H9 (cell line): ENCODE results near the gene LACRT. TPM values are rescaled to one million over a fixed set of nuclear protein-coding genes. Genes with fewer than 3 reads are reported as not detected.

ENCODE experiments used
- DNase-seq: peaks from one replicate; pipeline ENCODE4 v3.0.0-alpha.2; 2017
- H2AFZ ChIP-seq: one replicate; pipeline ENCODE4 v1.6.1; 2013; ENCODE audit warnings: mild to moderate bottlenecking, low read length, control low read depth, moderate library complexity
- H2AK5ac ChIP-seq: 2 replicates; pipeline ENCODE4 v1.6.1; 2013; ENCODE audit warnings: low read length, control low read depth, mixed read lengths; ENCODE audit not compliant: insufficient read length
- H2BK120ac ChIP-seq: one replicate; pipeline ENCODE4 v1.6.1; 2013; ENCODE audit warnings: low read depth, mild to moderate bottlenecking, low read length, control low read depth, inconsistent platforms; ENCODE audit not compliant: poor library complexity, severe bottlenecking
- H2BK12ac ChIP-seq: 2 replicates; pipeline ENCODE4 v1.6.1; 2013; ENCODE audit warnings: low read length, control low read depth, mixed read lengths, low read depth; ENCODE audit not compliant: insufficient read length
- H2BK15ac ChIP-seq: 2 replicates; pipeline ENCODE4 v1.6.1; 2013; ENCODE audit warnings: low read depth, low read length, control low read depth
- H2BK20ac ChIP-seq: one replicate; pipeline ENCODE4 v1.6.1; 2013; ENCODE audit warnings: low read depth, mild to moderate bottlenecking, low read length, control low read depth, inconsistent platforms; ENCODE audit not compliant: poor library complexity, severe bottlenecking
- H2BK5ac ChIP-seq: 2 replicates; pipeline ENCODE4 v1.6.1; 2013; ENCODE audit warnings: low read length, control low read depth, mixed read lengths; ENCODE audit not compliant: insufficient read length
- H3K14ac ChIP-seq: 2 replicates; pipeline ENCODE4 v1.6.1; 2013; ENCODE audit warnings: low read length, control low read depth; ENCODE audit not compliant: insufficient read depth
- H3K18ac ChIP-seq: 2 replicates; pipeline ENCODE4 v1.6.1; 2013; ENCODE audit warnings: low read depth, mild to moderate bottlenecking, mixed read lengths, low read length, control low read depth; ENCODE audit not compliant: insufficient read length
- H3K23ac ChIP-seq: 2 replicates; pipeline ENCODE4 v1.6.1; 2013; ENCODE audit warnings: low read length, control low read depth, mixed read lengths, low read depth; ENCODE audit not compliant: insufficient read length
- H3K23me2 ChIP-seq: 2 replicates; pipeline ENCODE4 v1.6.1; 2013; ENCODE audit warnings: low read depth, mild to moderate bottlenecking, mixed read lengths, low read length, control low read depth; ENCODE audit not compliant: insufficient read length, poor library complexity, severe bottlenecking
- H3K27ac ChIP-seq: 2 replicates; pipeline ENCODE4 v1.5.1; 2013; ENCODE audit warnings: low read length, control low read depth, mixed read lengths, low read depth; ENCODE audit not compliant: insufficient read length
- H3K27me3 ChIP-seq: 2 replicates; pipeline ENCODE4 v1.6.1; 2013; ENCODE audit warnings: low read length, control low read depth, inconsistent platforms; ENCODE audit not compliant: insufficient read depth
- H3K4ac ChIP-seq: 2 replicates; pipeline ENCODE4 v1.6.1; 2013; ENCODE audit warnings: low read depth, mild to moderate bottlenecking, control low read depth, inconsistent platforms, low read length, moderate library complexity
- H3K4me1 ChIP-seq: 2 replicates; pipeline ENCODE4 v1.6.1; 2013; ENCODE audit warnings: low read length, control low read depth, inconsistent platforms; ENCODE audit not compliant: insufficient read depth
- H3K4me2 ChIP-seq: 2 replicates; pipeline ENCODE4 v1.6.1; 2013; ENCODE audit warnings: low read length, control low read depth, mixed read lengths; ENCODE audit not compliant: insufficient read length, insufficient read depth
- H3K56ac ChIP-seq: 2 replicates; pipeline ENCODE4 v1.6.1; 2013; ENCODE audit warnings: low read depth, mild to moderate bottlenecking, mixed read lengths, low read length, control low read depth; ENCODE audit not compliant: insufficient read length
- H3K79me1 ChIP-seq: 2 replicates; pipeline ENCODE4 v1.6.1; 2013; ENCODE audit warnings: low read depth, mild to moderate bottlenecking, moderate library complexity, low read length, control low read depth, inconsistent platforms; ENCODE audit not compliant: insufficient read depth, poor library complexity, severe bottlenecking
- H3K79me2 ChIP-seq: 2 replicates; pipeline ENCODE4 v1.6.1; 2013; ENCODE audit warnings: low read length, control low read depth, inconsistent platforms; ENCODE audit not compliant: insufficient read depth
- H3K9ac ChIP-seq: 2 replicates; pipeline ENCODE4 v1.6.1; 2013; ENCODE audit warnings: low read length, control low read depth, mixed read lengths; ENCODE audit not compliant: insufficient read length; ENCODE audit errors: extremely low read depth
- H3K9me3 ChIP-seq: one replicate; pipeline ENCODE4 v1.6.1; 2013; ENCODE audit warnings: low read depth, low read length, inconsistent platforms; ENCODE audit not compliant: control insufficient read depth
- H3T11ph ChIP-seq: one replicate; pipeline ENCODE4 v1.6.1; 2013; ENCODE audit warnings: mild to moderate bottlenecking, low read length, control low read depth, inconsistent platforms
- H4K20me1 ChIP-seq: one replicate; pipeline ENCODE4 v1.6.1; 2013; ENCODE audit not compliant: control insufficient read depth, insufficient read length, insufficient read depth
- H4K5ac ChIP-seq: 2 replicates; pipeline ENCODE4 v1.6.1; 2013; ENCODE audit warnings: low read depth, mild to moderate bottlenecking, mixed read lengths, low read length, control low read depth; ENCODE audit not compliant: insufficient read length
- H4K8ac ChIP-seq: replicated peaks from 2 replicates; pipeline ENCODE4 v1.6.1; 2013; ENCODE audit warnings: low read length, control low read depth, mixed read lengths, low read depth; ENCODE audit not compliant: insufficient read length
- H4K91ac ChIP-seq: 2 replicates; pipeline ENCODE4 v1.6.1; 2013; ENCODE audit warnings: low read depth, mild to moderate bottlenecking, moderate library complexity, mixed read lengths, low read length, control low read depth; ENCODE audit not compliant: insufficient read length
- H3K27ac Mint-ChIP-seq, 3 experiments: 2 replicates in 2 of 3; 3 replicates in 1 of 3; pipeline ENCODE4 v1.8.0; 2020 to 2021; ENCODE audit warnings: mixed read lengths in 3 of 3, mild to moderate bottlenecking in 1 of 3, moderate library complexity in 1 of 3
- H3K27me3 Mint-ChIP-seq: 2 replicates; pipeline ENCODE4 v1.8.0; 2021; ENCODE audit warnings: low read depth, mild to moderate bottlenecking, moderate library complexity, mixed read lengths
- H3K36me3 Mint-ChIP-seq, 3 experiments: 2 replicates in 2 of 3; 3 replicates in 1 of 3; pipeline ENCODE4 v1.8.0; 2020 to 2021; ENCODE audit warnings: low read depth in 3 of 3, mixed read lengths in 3 of 3; ENCODE audit not compliant: insufficient read depth in 1 of 3
- H3K4me1 Mint-ChIP-seq, 2 experiments: 2 replicates each; pipeline ENCODE4 v1.8.0; 2020; ENCODE audit warnings: mixed read lengths in 2 of 2
- H3K4me3 Mint-ChIP-seq, 2 experiments: 2 replicates in 1 of 2; 3 replicates in 1 of 2; pipeline ENCODE4 v1.8.0; 2020 to 2021; ENCODE audit warnings: mild to moderate bottlenecking in 2 of 2, mixed read lengths in 2 of 2, moderate library complexity in 1 of 2
- H3K9me3 Mint-ChIP-seq, 2 experiments: 2 replicates in 1 of 2; 3 replicates in 1 of 2; pipeline ENCODE4 v1.8.0; 2020; ENCODE audit warnings: mild to moderate bottlenecking in 2 of 2, mixed read lengths in 2 of 2, moderate library complexity in 1 of 2
- CTCF ChIP-seq: fragments of 200-600 bp; sonication (generic); conservative IDR thresholded peaks from 3 replicates; pipeline ENCODE4 v1.8.0; 2021; ENCODE audit warnings: antibody characterized with exemption, mild to moderate bottlenecking
- WGBS: extraction: QIAGEN DNeasy Blood & Tissue Kit; methylation state at CpG from one replicate; pipeline ENCODE4 v1.1.7; 2013; ENCODE audit warnings: missing lambda C conversion rate, low lambda C conversion rate, mixed read lengths; ENCODE audit not compliant: insufficient read length; ENCODE audit errors: extremely low coverage; 5-methylcytosine and 5-hydroxymethylcytosine counted together
- total RNA-seq: library from RNA; stranded (reverse); gene quantifications from 2 replicates; pipeline ENCODE4 v1.2.1, GENCODE V29; 2021

The LACRT gene
- total RNA-seq, 1 experiment from 2014 or later: not detected

DNA sequence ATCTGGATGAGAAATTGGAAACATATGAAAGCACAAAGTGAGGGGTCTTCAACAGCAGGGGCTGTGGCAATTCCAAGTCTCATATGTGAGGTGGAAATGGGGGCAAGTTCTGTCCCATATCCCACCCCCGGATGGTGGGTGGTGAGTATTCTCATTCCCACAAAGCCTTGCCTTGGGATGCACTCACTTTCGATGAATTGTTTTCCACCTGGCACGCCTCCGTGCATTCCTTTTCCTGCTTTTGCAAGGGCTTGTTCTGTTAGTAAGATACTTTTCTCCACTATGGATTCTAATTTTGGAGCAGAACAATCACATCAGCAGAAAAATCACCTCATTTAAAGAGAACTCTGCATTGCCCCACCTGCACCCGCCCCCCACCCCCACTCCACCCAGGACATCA, 3.1 kb downstream of the LACRT start:
- no peak overlapping the region for H2BK20ac ChIP-seq
- H2BK12ac ChIP-seq: no peak overlapping the region
- H4K8ac ChIP-seq: no peak overlapping the region
- Mint-ChIP-seq H3K27ac (no peak overlapping the region), H3K27me3 (peaks cover 61% of the 10 kb centered on the region), H3K4me3 (no peak overlapping the region), H3K9me3 (peaks cover 21 to 26% of the 10 kb centered on the region in 2 experiments), H3K4me1 (peaks cover 2 to 3% of the 10 kb centered on the region in 2 experiments; a peak in 2 of 4 replicates), H3K36me3 (peaks cover 9 to 15% (median 13%) of the 10 kb centered on the region in 3 experiments; a peak in 6 of 7 replicates)
- no peaks in the 10 kb centered on the region for H3K9me3 ChIP-seq
- H4K5ac ChIP-seq: no peak overlapping the region
- no peaks in the 10 kb centered on the region for H3K27me3 ChIP-seq
- no peaks in the 10 kb centered on the region for H3K79me2 ChIP-seq
- H3K27ac ChIP-seq: no peak overlapping the region
- H3K23me2 ChIP-seq: no peaks in the 10 kb centered on the region
- no peaks in the 10 kb centered on the region for H3K79me1 ChIP-seq
- H3K14ac ChIP-seq: no peak overlapping the region
- H3K9ac ChIP-seq: no peak overlapping the region
- H2BK5ac ChIP-seq: no peak overlapping the region
- H3K18ac ChIP-seq: no peak overlapping the region
- H2AFZ ChIP-seq: no peak overlapping the region
- no peak for TF ChIP-seq CTCF
- H3K4me1 ChIP-seq: no peaks in the 10 kb centered on the region
- H3K4me2 ChIP-seq: no peak overlapping the region
- H2AK5ac ChIP-seq: no peak overlapping the region
- no peak overlapping the region for H3K56ac ChIP-seq
- peak; percentile 18 for DNase-seq
- H4K91ac ChIP-seq: no peak overlapping the region
- no peaks in the 10 kb centered on the region for H4K20me1 ChIP-seq
- H2BK15ac ChIP-seq: no peak overlapping the region
- H2BK120ac ChIP-seq: no peak overlapping the region
- no peak overlapping the region for H3K23ac ChIP-seq
- no peak overlapping the region for H3K4ac ChIP-seq
- H3T11ph ChIP-seq: no peak overlapping the region
- WGBS: no CpG with 5 or more reads among the region's 5 CpGs
